NB4 (cell line): ENCODE results near the gene PPIH.

Source experiments
- MYC ChIP-seq: IDR thresholded peaks from 2 replicates; pipeline ENCODE4 v1.6.1; 2011; ENCODE audit warnings: low read depth, low read length
- POLR2A ChIP-seq: IDR thresholded peaks from 2 replicates; pipeline ENCODE4 v1.6.1; 2011; ENCODE audit warnings: mild to moderate bottlenecking; ENCODE audit not compliant: insufficient read length; ENCODE audit errors: extremely low read depth
- TF ChIP-seq, protein P1 (sequence below): IDR thresholded peaks from one replicate; pipeline ENCODE4 v1.5.1; 2012; ENCODE audit warnings: low read depth, low read length

DNA sequence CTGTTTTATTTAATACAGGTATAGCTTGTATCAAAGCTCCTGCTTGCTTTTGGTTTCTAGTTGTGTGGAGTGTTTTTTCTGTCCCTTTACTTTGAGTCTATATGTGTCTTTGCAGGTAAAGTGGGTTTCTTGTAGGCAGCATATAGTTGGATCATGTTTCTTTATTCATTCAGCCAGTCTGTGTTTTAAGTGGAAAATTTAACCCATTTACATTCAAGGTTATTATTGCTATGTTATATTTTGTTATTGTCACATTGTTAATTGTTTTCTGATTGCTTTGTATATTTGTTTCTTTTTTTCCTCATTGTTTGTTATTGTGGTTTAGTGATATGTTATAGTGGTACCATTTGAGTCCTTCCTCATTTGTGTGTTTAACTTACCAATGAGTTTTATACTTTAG is 55.1 kb downstream of the PPIH start:
- TF ChIP-seq MYC (no peak), POLR2A (no peak)
- TF ChIP-seq, protein P1, sequence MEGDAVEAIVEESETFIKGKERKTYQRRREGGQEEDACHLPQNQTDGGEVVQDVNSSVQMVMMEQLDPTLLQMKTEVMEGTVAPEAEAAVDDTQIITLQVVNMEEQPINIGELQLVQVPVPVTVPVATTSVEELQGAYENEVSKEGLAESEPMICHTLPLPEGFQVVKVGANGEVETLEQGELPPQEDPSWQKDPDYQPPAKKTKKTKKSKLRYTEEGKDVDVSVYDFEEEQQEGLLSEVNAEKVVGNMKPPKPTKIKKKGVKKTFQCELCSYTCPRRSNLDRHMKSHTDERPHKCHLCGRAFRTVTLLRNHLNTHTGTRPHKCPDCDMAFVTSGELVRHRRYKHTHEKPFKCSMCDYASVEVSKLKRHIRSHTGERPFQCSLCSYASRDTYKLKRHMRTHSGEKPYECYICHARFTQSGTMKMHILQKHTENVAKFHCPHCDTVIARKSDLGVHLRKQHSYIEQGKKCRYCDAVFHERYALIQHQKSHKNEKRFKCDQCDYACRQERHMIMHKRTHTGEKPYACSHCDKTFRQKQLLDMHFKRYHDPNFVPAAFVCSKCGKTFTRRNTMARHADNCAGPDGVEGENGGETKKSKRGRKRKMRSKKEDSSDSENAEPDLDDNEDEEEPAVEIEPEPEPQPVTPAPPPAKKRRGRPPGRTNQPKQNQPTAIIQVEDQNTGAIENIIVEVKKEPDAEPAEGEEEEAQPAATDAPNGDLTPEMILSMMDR = no peak
